SHP77 treated with DMSO at 0.1 percent for 48 hours (cell line): ENCODE data around the gene CPEB4.

ENCODE experiments used
- DNase-seq: peaks from one replicate; lab custom pipeline; 2025; lab: John Stamatoyannopoulos, UW

Gene CPEB4

DNA sequence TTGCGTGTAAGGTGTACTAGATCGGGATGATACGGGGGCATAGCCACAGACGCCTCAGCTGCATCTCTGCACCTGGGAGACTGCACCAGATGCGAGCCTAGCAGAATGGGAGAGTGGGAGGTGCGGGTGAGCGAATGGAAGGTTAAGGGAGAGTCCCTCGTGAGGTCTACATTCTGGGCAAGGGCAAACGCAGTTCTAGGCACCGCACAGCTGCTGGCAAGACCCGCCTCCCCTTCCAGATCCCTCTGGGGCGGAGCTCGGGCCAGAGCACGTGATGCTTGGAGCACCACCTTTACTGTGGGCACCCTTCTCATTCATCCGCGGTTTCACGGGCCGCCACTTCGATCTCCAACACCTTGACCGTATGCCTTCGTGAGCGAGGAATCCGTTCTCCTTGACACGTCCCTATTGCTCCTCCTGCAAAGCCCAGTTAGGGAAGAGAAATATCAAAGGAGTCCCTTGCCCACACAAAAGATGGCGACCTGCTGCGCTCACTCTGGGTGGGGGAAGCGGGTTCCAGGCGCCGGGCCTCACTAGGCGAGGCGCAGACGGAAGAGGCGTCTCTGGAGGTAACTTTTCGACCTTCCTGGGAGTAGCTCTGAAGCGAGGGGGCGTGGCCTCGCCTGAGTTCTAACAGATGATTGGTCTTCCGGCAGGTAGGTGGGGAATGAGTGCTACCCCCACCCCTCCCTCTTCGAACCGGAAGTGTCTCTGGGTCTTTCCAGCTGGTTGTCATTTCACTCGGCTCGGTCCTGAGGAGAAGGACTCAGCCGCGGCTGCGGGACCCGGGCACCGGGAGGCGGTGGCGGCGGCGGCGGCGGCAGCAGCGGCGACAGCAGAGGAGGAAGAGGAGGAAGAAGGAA, at the start of gene CPEB4:
CPEB4 (plus strand) TSS at position 740 of the 863 bp plus-strand sequence. CDS start 1,385 bp downstream, outside the sequence.
- DNase-seq = peak; percentile 94

DNA sequence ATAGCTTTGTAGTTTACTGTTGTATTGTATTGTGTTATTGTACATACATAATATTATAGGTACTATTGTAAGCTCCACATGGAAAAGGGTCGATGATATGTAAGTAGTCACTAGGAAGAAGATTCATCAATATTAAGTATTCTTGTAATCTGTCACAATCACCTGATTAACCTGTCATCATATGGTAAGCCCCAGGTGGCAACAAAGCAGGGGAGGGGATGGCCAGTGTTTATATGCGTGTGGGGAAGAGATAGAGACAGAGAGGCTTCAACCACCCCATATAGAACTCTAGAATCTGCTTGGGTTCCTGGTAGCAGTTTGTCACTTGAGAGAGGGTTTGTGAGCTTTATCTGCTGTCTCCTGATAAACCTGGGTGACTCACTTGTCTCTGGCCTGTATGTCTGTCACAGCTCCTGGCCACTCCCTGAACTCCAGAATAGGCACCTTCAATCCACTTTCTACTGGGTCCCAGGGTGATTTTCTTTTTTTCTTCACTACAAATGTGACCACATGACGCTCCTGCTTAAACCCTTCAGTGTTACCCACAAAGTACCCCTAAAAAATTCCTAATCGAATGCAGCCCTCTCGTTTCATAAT, 48.9 kb upstream of the CPEB4 start:
- DNase-seq = no peak

DNA sequence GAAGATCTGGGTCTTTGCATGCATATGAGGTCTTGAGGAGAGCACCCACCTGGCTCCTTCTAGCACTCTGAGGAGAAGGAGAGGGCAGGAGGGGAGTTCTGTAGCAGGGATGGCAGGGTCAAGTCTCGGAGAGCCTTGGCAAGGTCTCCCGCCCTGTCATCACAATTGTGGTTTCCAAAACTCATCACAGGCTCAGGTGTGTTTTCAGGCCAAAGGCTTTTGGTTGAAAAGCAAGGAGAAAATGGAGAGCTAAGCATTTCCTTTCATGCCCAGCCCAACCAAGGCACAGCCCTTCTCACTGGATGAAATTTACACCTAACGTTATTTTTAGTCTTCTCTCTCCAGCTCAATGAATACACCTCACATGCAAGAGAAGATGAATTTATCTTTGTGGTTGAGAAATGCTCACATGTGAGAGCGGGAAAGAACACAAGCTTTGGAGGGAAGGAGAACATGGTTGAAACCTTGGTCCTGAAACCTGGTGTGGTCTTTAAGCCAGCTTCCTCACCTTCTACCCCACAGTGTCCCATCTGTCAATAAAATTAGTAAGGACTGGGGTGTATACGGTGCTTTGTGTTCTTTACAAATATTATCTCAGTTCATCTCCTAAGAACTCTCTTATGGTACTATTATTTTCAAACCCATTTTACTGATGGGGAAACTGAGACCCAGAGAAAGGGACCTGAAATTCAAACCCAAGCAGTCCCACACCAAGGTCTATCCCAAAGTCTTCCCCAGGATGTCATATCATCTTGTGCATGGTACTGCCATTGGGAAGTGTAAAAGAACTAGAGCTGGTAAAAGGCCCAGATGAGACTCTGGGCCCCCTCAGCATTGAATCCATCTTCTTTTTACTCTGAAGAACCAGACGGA, 47.8 kb upstream of the CPEB4 start:
- DNase-seq = no peak

GRCh38 chr5:173841710-173842109, 46.4 kb upstream of the CPEB4 start:
- DNase-seq = no peak

GRCh38 chr5:173843794-173844193, 44.4 kb upstream of the CPEB4 start:
- no peak for DNase-seq

DNA sequence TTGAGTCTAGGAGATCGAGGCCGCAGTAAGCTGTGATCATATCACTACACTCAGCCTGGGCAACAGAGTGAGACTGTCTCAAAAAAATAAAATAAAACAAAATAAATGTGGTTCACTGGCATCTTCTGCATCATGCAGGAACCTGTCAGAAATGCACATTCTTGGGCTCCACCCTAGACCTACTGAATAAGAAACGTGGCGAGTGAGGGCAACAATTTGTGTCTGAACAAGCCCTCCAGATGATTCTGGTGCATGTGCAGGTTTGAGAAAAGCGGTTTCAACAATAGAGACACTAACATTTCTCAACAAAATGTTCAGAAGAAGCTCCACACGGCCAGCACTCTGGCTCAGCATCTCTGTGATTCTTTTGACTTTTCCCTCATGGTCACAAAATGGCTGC, 42.8 kb upstream of the CPEB4 start:
- no peak for DNase-seq

DNA sequence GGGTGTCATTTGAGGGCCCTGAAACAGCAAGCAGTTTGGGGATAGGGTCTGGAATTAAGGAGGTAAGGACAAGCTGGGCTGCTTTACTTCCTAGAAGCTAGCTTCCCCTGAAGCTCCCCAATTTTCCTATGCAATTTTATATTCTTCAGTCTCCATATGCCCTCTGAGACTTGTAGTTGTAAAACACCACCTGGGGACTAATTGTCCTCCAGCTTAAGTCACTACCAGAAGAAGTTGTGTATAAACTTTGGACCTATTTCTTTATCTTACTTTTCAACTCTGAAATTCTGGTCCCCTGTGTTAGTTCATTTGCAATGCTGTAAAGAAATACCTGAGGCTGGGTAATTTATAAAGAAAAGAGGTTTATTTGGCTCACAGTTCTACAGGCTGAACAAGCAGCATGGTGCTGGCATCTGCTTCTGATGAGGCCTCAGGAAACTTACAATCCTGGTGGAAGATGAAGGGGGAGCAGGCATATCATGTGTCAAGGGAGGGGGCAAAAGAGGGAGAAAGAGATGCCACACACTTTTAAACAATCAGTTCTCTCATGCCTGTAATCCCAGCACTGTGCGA, 41.1 kb upstream of the CPEB4 start:
- DNase-seq = no peak

- DNase-seq = no peak
These were observed 39.1 kb upstream of the CPEB4 start for GRCh38 chr5:173848986-173849596.

- no peak for DNase-seq
These were observed 38.2 kb upstream of the CPEB4 start for GRCh38 chr5:173849908-173850307.

- no peak for DNase-seq
These were observed 37.5 kb upstream of the CPEB4 start for GRCh38 chr5:173850659-173851058.

- no peak for DNase-seq
These were observed 36.4 kb upstream of the CPEB4 start for GRCh38 chr5:173851595-173852243.

GRCh38 chr5:173852790-173853359, 35.3 kb upstream of the CPEB4 start:
- no peak for DNase-seq

GRCh38 chr5:173853370-173854131, 34.6 kb upstream of the CPEB4 start:
- no peak for DNase-seq

DNA sequence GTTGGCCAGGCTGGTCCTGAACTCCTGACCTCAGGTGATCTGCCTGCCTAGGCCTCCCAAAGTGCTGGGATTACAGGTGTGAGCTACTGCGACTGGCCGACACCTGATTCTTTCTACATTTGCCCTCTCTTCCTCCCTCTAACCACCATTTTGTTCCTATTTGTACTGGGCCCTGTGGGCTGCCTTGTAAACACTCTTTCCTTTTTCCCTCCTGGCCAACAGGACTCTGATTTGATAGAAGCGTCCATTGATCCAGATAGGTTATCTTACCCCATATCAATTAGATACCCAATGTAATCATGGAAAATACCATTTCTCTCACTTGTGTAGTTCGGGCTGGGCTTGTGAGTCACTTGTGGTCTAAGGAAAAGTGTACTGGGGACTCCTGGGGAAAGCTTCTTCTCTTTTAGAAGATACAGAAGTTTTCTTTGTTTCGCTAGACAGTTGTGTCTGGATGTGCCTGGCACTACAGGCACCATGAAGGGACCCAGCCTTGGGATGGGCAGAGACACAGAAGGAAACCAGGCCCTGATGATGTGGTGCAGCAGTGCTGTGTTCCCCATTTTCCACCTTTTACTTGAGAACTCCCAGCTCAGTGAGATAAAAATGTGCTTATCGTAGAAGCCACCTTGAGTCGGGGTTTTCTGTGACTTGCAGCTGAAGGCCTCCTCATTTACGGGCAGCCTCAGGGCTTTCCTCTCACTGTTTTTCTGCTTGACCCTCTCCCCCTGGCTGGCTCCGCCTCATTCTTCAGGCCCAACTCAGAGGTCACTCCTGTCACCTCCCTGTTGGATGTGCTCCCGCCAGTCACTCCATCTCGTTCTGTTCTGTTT, 32.8 kb upstream of the CPEB4 start:
- no peak for DNase-seq

DNA sequence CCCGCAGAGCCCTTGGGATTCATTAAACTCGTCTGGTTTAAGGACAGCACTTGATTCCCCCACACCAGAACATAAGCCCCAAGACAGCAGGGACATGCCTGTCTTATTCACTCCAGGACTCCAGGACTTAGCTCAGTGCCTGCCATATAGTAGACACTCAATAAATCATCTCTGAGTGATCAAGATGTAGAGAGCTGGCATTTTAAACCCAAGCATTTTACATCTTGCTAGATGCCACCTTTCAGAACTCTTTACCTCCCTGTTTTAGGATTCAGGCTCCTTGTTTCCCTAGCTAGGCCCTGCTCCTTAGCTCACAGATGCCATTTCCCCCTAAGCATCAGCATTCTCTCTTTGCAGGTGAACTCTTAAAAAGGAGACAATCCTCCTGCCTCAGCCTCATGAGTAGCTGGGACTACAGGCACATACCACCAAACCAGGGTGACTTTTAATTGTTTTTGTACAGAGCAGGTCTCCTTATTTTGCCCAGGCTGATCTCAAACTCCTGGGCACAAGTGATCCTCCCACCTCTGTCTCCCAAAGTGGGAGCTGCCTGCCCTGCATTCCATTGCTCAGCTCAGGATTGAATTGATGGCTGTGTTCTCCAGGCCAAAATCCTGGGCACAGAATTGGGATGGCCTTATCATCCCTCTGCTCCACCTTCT, 32.0 kb upstream of the CPEB4 start:
- DNase-seq = no peak

DNA sequence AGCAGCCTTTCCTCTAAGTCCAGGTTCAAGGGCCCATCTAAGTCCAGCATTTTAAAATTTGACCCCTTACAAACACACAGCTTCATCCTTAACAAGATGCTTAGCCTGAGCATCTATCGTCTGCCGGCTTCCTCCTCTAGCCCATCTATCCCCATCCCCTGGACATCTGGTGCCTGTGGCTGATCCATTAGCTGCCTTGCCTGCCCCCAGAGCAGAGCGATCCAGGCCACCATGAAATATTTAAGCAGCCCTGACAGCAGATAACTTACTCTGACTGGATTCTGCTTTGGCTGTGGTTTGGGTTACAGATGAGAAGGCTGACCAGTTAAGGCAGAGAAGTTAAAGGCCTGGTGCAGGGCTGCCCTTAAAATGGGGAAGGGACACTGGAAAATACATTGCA, 30.9 kb upstream of the CPEB4 start:
- no peak for DNase-seq

GRCh38 chr5:173858021-173858669, 30.0 kb upstream of the CPEB4 start:
- no peak for DNase-seq
